ENCODE data around the gene MEGF11. TPM values are rescaled to one million over a fixed set of nuclear protein-coding genes. Genes with fewer than 3 reads are reported as not detected.

Gene MEGF11
- total and polyA plus RNA-seq, 10 donors, result 0.02 to 0.61 (median 0.23) TPM; not detected in 4

- WGBS, 5 donors, result 68 to 87% (median 82%) methylated on average over 5 of the region's 5 CpGs
- Histone ChIP-seq H3K9me3 (no peaks in the 10 kb centered on the region), H3K4me3 (no peak overlapping the region), H3K27me3 (replicated peaks in 1 of 7) (peaks cover 0 to 11% (median 2%) of the 10 kb centered on the region in 7 donors), H3K4me1 (peaks cover 0 to 4% (median 0%) of the 10 kb centered on the region in 6 donors), H3K27ac (no peak overlapping the region), H3K36me3 (no peaks in the 10 kb centered on the region)
- TF ChIP-seq CTCF (IDR thresholded peaks at IDR 0.05 in 8 of 11, conservative IDR thresholded peaks at IDR 0.05 in 3 of 11) (no peak), POLR2AphosphoS5 (IDR thresholded peaks at IDR 0.05) (no peak), POLR2A (IDR thresholded peaks at IDR 0.05) (no peak)
- no peak for DNase-seq
- intact Hi-C loops (cut with DNase I; ENCODE audit: low total_unique reads), result no loop called here
Measured at GRCh38 chr15:66190746-66191145, 62.8 kb downstream of the MEGF11 start.

- intact Hi-C loops (cut with DNase I; ENCODE audit: low total_unique reads), result no loop called here
- Histone ChIP-seq H3K4me1 (peaks cover 0 to 4% (median 0%) of the 10 kb centered on the region in 6 donors), H3K36me3 (no peaks in the 10 kb centered on the region), H3K4me3 (no peak overlapping the region), H3K27ac (no peak overlapping the region), H3K27me3 (replicated peaks in 1 of 7) (peaks cover 0 to 23% (median 3%) of the 10 kb centered on the region in 7 donors), H3K9me3 (no peaks in the 10 kb centered on the region)
- DNase-seq, result no peak
- TF ChIP-seq CTCF (IDR thresholded peaks at IDR 0.05 in 8 of 11, conservative IDR thresholded peaks at IDR 0.05 in 3 of 11), result no peak
- no peak for TF ChIP-seq POLR2AphosphoS5 (IDR thresholded peaks at IDR 0.05)
- TF ChIP-seq POLR2A (IDR thresholded peaks at IDR 0.05), result no peak
- 84 to 94% (median 89%) methylated on average over 6 of the region's 6 CpGs for WGBS, 5 donors
Measured at GRCh38 chr15:66189291-66189690, 64.3 kb downstream of the MEGF11 start.

- peaks cover 0 to 4% (median 0%) of the 10 kb centered on the region in 6 donors for H3K4me1 ChIP-seq
- H3K36me3 ChIP-seq, result no peaks in the 10 kb centered on the region
- no peaks in the 10 kb centered on the region for H3K9me3 ChIP-seq
- H3K27me3 ChIP-seq (replicated peaks in 1 of 7), result peaks cover 0 to 28% (median 3%) of the 10 kb centered on the region in 7 donors
- WGBS, 5 donors, result 76 to 82% (median 78%) methylated on average over 4 of the region's 4 CpGs
- no peak for TF ChIP-seq POLR2AphosphoS5 (IDR thresholded peaks at IDR 0.05)
- intact Hi-C loops (cut with DNase I; ENCODE audit: low total_unique reads), result no loop called here
- DNase-seq, result no peak
- H3K27ac ChIP-seq, result no peak overlapping the region
- H3K4me3 ChIP-seq, result no peak overlapping the region
Measured at GRCh38 chr15:66188464-66188863, 65.1 kb downstream of the MEGF11 start.

GRCh38 chr15:66187271-66187670 is 66.3 kb downstream of the MEGF11 start:
- 76 to 85% (median 80%) methylated on average over 6 of the region's 6 CpGs for WGBS, 5 donors
- DNase-seq, result peak; percentile 53

More at GRCh38 chr15:66187271-66187670, 66.3 kb downstream of the MEGF11 start:
- Histone ChIP-seq H3K4me1 (peaks cover 0 to 4% (median 0%) of the 10 kb centered on the region in 6 donors), H3K9me3 (no peaks in the 10 kb centered on the region), H3K27ac (no peak overlapping the region), H3K27me3 (replicated peaks in 1 of 7) (peaks cover 0 to 35% (median 3%) of the 10 kb centered on the region in 7 donors), H3K4me3 (no peak overlapping the region), H3K36me3 (no peaks in the 10 kb centered on the region)
- TF ChIP-seq POLR2AphosphoS5 (IDR thresholded peaks at IDR 0.05) (no peak), CTCF (IDR thresholded peaks at IDR 0.05 in 8 of 11, conservative IDR thresholded peaks at IDR 0.05 in 3 of 11) (no peak), POLR2A (IDR thresholded peaks at IDR 0.05) (no peak)
- intact Hi-C loops (cut with DNase I; ENCODE audit: low total_unique reads), result no loop called here
